K562 (cell line): ENCODE data around the gene KIFC3.

Experiments
- C11orf30 ChIP-seq: fragments of 450-650 bp; IDR thresholded peaks from 2 replicates; pipeline ENCODE4 v1.6.1; 2016; ENCODE audit warnings: low read depth, mild to moderate bottlenecking
- CHD4 ChIP-seq: fragments of 200-600 bp; sonication (generic); IDR thresholded peaks from 3 replicates; pipeline ENCODE4 v1.6.1; 2012; ENCODE audit warnings: low read depth, mild to moderate bottlenecking, mixed read lengths, low read length, inconsistent platforms; ENCODE audit not compliant: insufficient read depth, insufficient replicate concordance, poor library complexity, severe bottlenecking
- L3MBTL2 ChIP-seq: fragments of 450-650 bp; IDR thresholded peaks from 2 replicates; pipeline ENCODE4 v1.6.1; 2016; ENCODE audit warnings: mild to moderate bottlenecking, moderate library complexity
- MAZ ChIP-seq, 2 experiments: fragments of 450-650 bp in 1 of 2; sonication (generic) in 1 of 2; formaldehyde crosslinking; IDR thresholded peaks in 1 of 2; conservative IDR thresholded peaks in 1 of 2; 2 replicates each; pipeline versions ENCODE4 v1.4.0 to v1.5.0; 2020; ENCODE audit warnings: mild to moderate bottlenecking in 1 of 2, missing genetic modification reagents in 1 of 2
- NELFE ChIP-seq: IDR thresholded peaks from 2 replicates; pipeline ENCODE4 v1.6.1; 2011; ENCODE audit warnings: mild to moderate bottlenecking; ENCODE audit not compliant: insufficient read depth, insufficient read length
- NRF1 ChIP-seq, 2 experiments: fragments of 450-650 bp; IDR thresholded peaks in 1 of 2; conservative IDR thresholded peaks in 1 of 2; 2 replicates each; pipeline ENCODE4 v1.6.1; 2014; ENCODE audit warnings: mild to moderate bottlenecking in 2 of 2
- RNF2 ChIP-seq: sonication (generic); IDR thresholded peaks from 2 replicates; pipeline ENCODE4 v1.6.1; 2016
- SIX5 ChIP-seq, 2 experiments: IDR thresholded peaks; 2 replicates each; pipeline ENCODE4 v1.6.1; 2011; ENCODE audit warnings: low read length in 2 of 2, borderline replicate concordance in 1 of 2, low read depth in 1 of 2, mild to moderate bottlenecking in 1 of 2, moderate library complexity in 1 of 2; ENCODE audit not compliant: insufficient read depth in 1 of 2
- TF ChIP-seq, protein P1 (sequence below): sonication (generic); formaldehyde crosslinking; IDR thresholded peaks from 2 replicates; pipeline ENCODE4 v1.4.0; 2020; ENCODE audit warnings: mild to moderate bottlenecking, missing genetic modification reagents
- TF ChIP-seq, protein P2 (sequence below): sonication (generic); formaldehyde crosslinking; IDR thresholded peaks from 2 replicates; pipeline ENCODE4 v1.9.0; 2022; ENCODE audit warnings: mild to moderate bottlenecking, missing genetic modification reagents

DNA sequence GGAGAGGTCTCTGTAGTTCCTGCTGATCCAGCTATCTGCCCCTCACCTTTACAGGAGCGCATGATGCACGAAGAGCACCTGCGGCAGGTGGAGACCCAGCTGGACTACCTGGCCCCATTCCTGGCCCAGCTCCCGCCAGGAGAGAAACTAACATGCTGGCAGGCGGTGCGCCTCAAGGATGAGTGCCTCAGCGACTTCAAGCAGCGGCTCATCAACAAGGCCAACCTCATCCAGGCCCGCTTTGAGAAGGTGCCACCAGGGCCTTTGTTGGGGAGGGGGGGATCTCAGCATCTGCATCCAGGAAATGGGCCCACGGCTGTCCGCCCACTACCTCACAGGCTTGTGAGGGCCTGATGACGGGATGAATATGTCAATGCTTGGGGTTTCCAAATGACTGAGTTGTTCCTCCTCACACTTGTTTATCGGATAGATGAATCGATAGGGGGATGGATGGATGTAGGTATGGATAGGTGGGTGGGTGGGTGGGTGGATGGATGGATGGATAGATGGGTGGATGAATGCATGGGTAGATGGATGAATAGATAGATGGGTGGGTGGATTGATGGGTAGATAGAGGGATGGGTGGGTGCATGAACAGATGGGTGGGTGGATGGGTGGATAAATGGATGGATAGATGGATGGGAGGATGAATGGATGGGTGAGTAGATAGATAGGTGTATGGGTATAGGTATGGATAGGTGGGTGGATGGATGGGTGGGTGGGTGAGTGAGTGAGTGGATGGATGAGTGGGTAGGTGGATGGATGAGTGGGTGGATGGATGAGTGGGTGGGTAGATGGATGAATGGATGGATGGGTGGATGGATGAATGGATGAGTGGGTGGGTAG is 73.7 kb downstream of the KIFC3 start:
- TF ChIP-seq, protein P1, sequence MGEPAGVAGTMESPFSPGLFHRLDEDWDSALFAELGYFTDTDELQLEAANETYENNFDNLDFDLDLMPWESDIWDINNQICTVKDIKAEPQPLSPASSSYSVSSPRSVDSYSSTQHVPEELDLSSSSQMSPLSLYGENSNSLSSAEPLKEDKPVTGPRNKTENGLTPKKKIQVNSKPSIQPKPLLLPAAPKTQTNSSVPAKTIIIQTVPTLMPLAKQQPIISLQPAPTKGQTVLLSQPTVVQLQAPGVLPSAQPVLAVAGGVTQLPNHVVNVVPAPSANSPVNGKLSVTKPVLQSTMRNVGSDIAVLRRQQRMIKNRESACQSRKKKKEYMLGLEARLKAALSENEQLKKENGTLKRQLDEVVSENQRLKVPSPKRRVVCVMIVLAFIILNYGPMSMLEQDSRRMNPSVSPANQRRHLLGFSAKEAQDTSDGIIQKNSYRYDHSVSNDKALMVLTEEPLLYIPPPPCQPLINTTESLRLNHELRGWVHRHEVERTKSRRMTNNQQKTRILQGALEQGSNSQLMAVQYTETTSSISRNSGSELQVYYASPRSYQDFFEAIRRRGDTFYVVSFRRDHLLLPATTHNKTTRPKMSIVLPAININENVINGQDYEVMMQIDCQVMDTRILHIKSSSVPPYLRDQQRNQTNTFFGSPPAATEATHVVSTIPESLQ (CRISPR knock-in tag): no peak
- no peak for TF ChIP-seq SIX5 (IDR thresholded peaks at IDR 0.05; ENCODE audit: borderline replicate concordance in 1 of 2, insufficient read depth in 1 of 2, low read depth in 1 of 2, low read length in 2 of 2)
- no peak for TF ChIP-seq RNF2
- TF ChIP-seq, protein P2, sequence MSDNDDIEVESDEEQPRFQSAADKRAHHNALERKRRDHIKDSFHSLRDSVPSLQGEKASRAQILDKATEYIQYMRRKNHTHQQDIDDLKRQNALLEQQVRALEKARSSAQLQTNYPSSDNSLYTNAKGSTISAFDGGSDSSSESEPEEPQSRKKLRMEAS (CRISPR knock-in tag): no peak
- no peak for TF ChIP-seq NELFE
- TF ChIP-seq L3MBTL2: no peak
- TF ChIP-seq CHD4: no peak
- no peak for TF ChIP-seq MAZ (CRISPR knock-in tag; conservative IDR thresholded peaks at IDR 0.05 in 1 of 2, IDR thresholded peaks at IDR 0.05 in 1 of 2)
- TF ChIP-seq C11orf30: no peak
- TF ChIP-seq NRF1 (conservative IDR thresholded peaks at IDR 0.05 in 1 of 2, IDR thresholded peaks at IDR 0.05 in 1 of 2): no peak
